Endodermal cell (in vitro differentiated cells): ENCODE data around the gene C12orf42. TPM values are rescaled to one million over a fixed set of nuclear protein-coding genes. Genes with fewer than 3 reads are reported as not detected.

Source experiments
- DNase-seq: peaks from one replicate; pipeline ENCODE4 v3.0.0-alpha.2; 2017
- H3K27ac ChIP-seq: 2 replicates; pipeline ENCODE4 v1.5.1; 2013; ENCODE audit warnings: mild to moderate bottlenecking, low read depth, low read length, moderate library complexity
- H3K27me3 ChIP-seq: 2 replicates; pipeline ENCODE4 v1.6.1; 2013; ENCODE audit warnings: mild to moderate bottlenecking, low read length, moderate library complexity; ENCODE audit not compliant: insufficient read depth, control insufficient read depth, poor library complexity, severe bottlenecking
- H3K36me3 ChIP-seq: 2 replicates; pipeline ENCODE4 v1.7.0; 2013; ENCODE audit warnings: mild to moderate bottlenecking, low read length, moderate library complexity; ENCODE audit not compliant: control insufficient read depth, insufficient read depth
- H3K4me1 ChIP-seq: one replicate; pipeline ENCODE4 v1.7.0; 2013; ENCODE audit warnings: low read length; ENCODE audit not compliant: control insufficient read depth, insufficient read depth
- H3K4me3 ChIP-seq: 2 replicates; pipeline ENCODE4 v1.5.1; 2013; ENCODE audit warnings: mild to moderate bottlenecking, low read length, moderate library complexity
- H3K9ac ChIP-seq: 2 replicates; pipeline ENCODE4 v1.6.1; 2013; ENCODE audit warnings: mild to moderate bottlenecking, low read length, moderate library complexity; ENCODE audit not compliant: poor library complexity, severe bottlenecking; ENCODE audit errors: extremely low read depth
- H3K9me3 ChIP-seq: 2 replicates; pipeline ENCODE4 v1.6.1; 2013; ENCODE audit warnings: mild to moderate bottlenecking, low read length, moderate library complexity; ENCODE audit not compliant: control insufficient read depth
- H3K27ac Mint-ChIP-seq: 2 replicates; pipeline ENCODE4 v1.8.0; 2020; ENCODE audit warnings: mixed read lengths
- H3K27me3 Mint-ChIP-seq: 2 replicates; pipeline ENCODE4 v1.8.0; 2021; ENCODE audit warnings: mild to moderate bottlenecking, mixed read lengths; ENCODE audit not compliant: insufficient read depth
- H3K36me3 Mint-ChIP-seq: 2 replicates; pipeline ENCODE4 v1.8.0; 2020; ENCODE audit warnings: low read depth, mixed read lengths
- H3K4me1 Mint-ChIP-seq: 2 replicates; pipeline ENCODE4 v1.8.0; 2020; ENCODE audit warnings: mixed read lengths
- H3K4me3 Mint-ChIP-seq: 2 replicates; pipeline ENCODE4 v1.8.0; 2020; ENCODE audit warnings: mild to moderate bottlenecking, moderate library complexity, mixed read lengths
- H3K9me3 Mint-ChIP-seq: 2 replicates; pipeline ENCODE4 v1.8.0; 2020; ENCODE audit warnings: mild to moderate bottlenecking, mixed read lengths
- WGBS, 2 experiments: methylation state at CpG; one replicate each; pipeline versions ENCODE4 v1.1.5 to v1.1.7; 2013; ENCODE audit warnings: missing lambda C conversion rate in 2 of 2, mixed read lengths in 1 of 2; ENCODE audit not compliant: insufficient coverage in 1 of 2, insufficient read length in 1 of 2; 5-methylcytosine and 5-hydroxymethylcytosine counted together
- total RNA-seq, 2 donors: library from RNA; stranded (reverse); fragmentation: NEBNext Ultra II Directional in 1 of 2; extraction: Animal tissue kit (Norgen Biotek cat#: 25700) in 1 of 2; gene quantifications; 2 replicates in 1 of 2; 3 replicates in 1 of 2; pipeline ENCODE4 v1.2.1, GENCODE V29; 2021
- TF ChIP-seq, protein P1 (sequence below): fragments of 200-600 bp; sonication (generic); conservative IDR thresholded peaks from 2 replicates; pipeline ENCODE4 v1.5.0; 2021; ENCODE audit warnings: antibody characterized with exemption, mild to moderate bottlenecking

C12orf42 gene
- total RNA-seq, 2 donors from 2014 or later = not detected

DNA sequence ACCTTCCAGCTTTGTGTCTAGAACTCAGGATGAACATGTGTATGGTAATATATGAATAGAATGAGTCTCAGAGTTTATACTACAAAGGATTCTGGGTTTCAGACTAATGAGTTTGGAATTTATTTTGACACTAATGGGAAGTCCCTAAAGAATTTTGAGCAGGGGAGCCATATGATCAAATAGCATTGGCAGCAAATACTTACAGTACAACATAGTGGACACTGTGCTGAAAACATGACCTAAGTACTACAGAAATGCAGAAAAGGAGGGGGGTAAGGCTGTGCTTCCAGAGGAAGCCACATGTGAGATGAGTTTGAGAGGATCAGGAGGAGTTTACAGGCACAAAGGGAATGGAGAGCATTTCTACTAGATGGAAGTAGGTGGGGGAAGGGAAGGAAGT, 225.8 kb downstream of the C12orf42 start:
- no peaks in the 10 kb centered on the region for H3K36me3 Mint-ChIP-seq
- H3K27ac ChIP-seq = no peak overlapping the region
- H3K4me3 ChIP-seq = no peak overlapping the region
- H3K27me3 ChIP-seq = no peaks in the 10 kb centered on the region
- H3K4me1 Mint-ChIP-seq = peaks cover 2% of the 10 kb centered on the region
- H3K36me3 ChIP-seq = no peaks in the 10 kb centered on the region
- H3K9me3 ChIP-seq = no peaks in the 10 kb centered on the region
- no peak overlapping the region for H3K27ac Mint-ChIP-seq
- no peaks in the 10 kb centered on the region for H3K4me1 ChIP-seq
- TF ChIP-seq, protein P1, sequence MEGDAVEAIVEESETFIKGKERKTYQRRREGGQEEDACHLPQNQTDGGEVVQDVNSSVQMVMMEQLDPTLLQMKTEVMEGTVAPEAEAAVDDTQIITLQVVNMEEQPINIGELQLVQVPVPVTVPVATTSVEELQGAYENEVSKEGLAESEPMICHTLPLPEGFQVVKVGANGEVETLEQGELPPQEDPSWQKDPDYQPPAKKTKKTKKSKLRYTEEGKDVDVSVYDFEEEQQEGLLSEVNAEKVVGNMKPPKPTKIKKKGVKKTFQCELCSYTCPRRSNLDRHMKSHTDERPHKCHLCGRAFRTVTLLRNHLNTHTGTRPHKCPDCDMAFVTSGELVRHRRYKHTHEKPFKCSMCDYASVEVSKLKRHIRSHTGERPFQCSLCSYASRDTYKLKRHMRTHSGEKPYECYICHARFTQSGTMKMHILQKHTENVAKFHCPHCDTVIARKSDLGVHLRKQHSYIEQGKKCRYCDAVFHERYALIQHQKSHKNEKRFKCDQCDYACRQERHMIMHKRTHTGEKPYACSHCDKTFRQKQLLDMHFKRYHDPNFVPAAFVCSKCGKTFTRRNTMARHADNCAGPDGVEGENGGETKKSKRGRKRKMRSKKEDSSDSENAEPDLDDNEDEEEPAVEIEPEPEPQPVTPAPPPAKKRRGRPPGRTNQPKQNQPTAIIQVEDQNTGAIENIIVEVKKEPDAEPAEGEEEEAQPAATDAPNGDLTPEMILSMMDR = no peak
- no peaks in the 10 kb centered on the region for H3K9me3 Mint-ChIP-seq
- H3K9ac ChIP-seq = no peak overlapping the region
- H3K4me3 Mint-ChIP-seq = no peak overlapping the region
- DNase-seq = no peak
- H3K27me3 Mint-ChIP-seq = no peaks in the 10 kb centered on the region

DNA sequence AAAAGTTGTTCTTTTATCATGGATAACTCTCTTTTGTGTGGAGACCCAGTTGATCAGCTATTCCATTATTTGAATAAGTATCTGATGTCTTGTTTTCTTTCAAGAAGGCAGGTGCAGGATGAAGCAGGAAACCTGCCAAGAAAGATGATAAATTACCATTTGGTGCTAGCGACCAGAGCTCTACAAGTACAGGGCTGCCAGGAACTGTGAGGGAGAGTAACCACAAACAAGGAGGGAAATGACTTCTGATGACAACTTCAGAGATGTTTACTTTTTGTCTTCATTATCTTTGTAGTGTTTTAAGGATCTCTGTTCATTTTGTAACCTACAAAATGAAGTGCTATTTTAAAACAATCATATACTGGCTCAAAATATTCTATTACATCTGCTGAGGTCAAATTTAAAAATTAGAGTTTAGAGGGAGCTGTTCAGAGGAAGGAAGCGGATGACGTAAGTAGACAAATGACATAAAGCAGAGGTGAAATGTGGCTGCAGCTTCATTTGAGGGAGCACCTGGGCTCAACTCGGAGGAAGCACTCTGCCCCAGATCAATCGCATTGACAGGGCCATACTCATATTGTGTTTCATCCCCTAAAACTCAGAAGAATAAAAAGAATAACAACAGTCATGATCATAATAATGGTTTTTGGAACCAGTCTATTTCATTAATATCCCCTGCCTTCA, 226.8 kb downstream of the C12orf42 start:
- H3K27ac Mint-ChIP-seq = no peak overlapping the region
- no peak overlapping the region for H3K4me3 ChIP-seq
- TF ChIP-seq, protein P1 = no peak
- H3K27ac ChIP-seq = no peak overlapping the region
- no peak for DNase-seq
- H3K9me3 ChIP-seq = no peaks in the 10 kb centered on the region
- no peaks in the 10 kb centered on the region for H3K36me3 Mint-ChIP-seq
- no peaks in the 10 kb centered on the region for H3K27me3 ChIP-seq
- no peaks in the 10 kb centered on the region for H3K27me3 Mint-ChIP-seq
- WGBS, 2 experiments = 92 to 94% methylated on average over 4 to 5 of the region's 5 CpGs
- H3K36me3 ChIP-seq = no peaks in the 10 kb centered on the region
- no peak overlapping the region for H3K4me3 Mint-ChIP-seq
- peaks cover 2% of the 10 kb centered on the region for H3K4me1 Mint-ChIP-seq
- no peaks in the 10 kb centered on the region for H3K9me3 Mint-ChIP-seq
- H3K4me1 ChIP-seq = no peaks in the 10 kb centered on the region
- H3K9ac ChIP-seq = no peak overlapping the region

- DNase-seq = no peak
- WGBS, 2 experiments = 100% methylated on average over 1 of the region's 2 CpGs; no CpG with 5 or more reads in 1 of the 2 experiments
- Mint-ChIP-seq H3K27me3 (no peaks in the 10 kb centered on the region), H3K9me3 (no peaks in the 10 kb centered on the region), H3K4me1 (no peaks in the 10 kb centered on the region), H3K36me3 (no peaks in the 10 kb centered on the region), H3K4me3 (no peak overlapping the region), H3K27ac (no peak overlapping the region)
- Histone ChIP-seq H3K4me3 (no peak overlapping the region), H3K27me3 (no peaks in the 10 kb centered on the region), H3K27ac (no peak overlapping the region), H3K36me3 (no peaks in the 10 kb centered on the region), H3K4me1 (no peaks in the 10 kb centered on the region), H3K9ac (no peak overlapping the region), H3K9me3 (no peaks in the 10 kb centered on the region)
- TF ChIP-seq, protein P1 = no peak
These were observed 238.0 kb downstream of the C12orf42 start for GRCh38 chr12:103257763-103258162.

Other genes with a start within 250 kb of the C12orf42 start
- not detected for gene STAB2, start 91.3 kb upstream of the C12orf42 start, total RNA-seq